SK-N-SH (cell line): ENCODE measurements around the gene CCDC192. TPM values are rescaled to one million over a fixed set of nuclear protein-coding genes. Genes with fewer than 3 reads are reported as not detected.

Source experiments
- CTCF ChIA-PET: fragments of 300-600, 350-600 bp; formaldehyde crosslinking; extraction: SDS; loops from one replicate; lab custom pipeline; 2021; lab: Yijun Ruan, JAX
- POLR2A ChIA-PET: fragments of 350-600 bp; sonication (Branson Sonifier 250); formaldehyde crosslinking; extraction: SDS; loops from one replicate; lab custom pipeline; 2020; ENCODE audit warnings: antibody characterized with exemption, inconsistent platforms; lab: Yijun Ruan, JAX
- DNase-seq: peaks from one replicate; pipeline ENCODE4 v3.0.0; 2012
- H2AFZ ChIP-seq: fragments of 200-600 bp; sonication (generic); 2 replicates; pipeline ENCODE4 v1.8.1; 2016; ENCODE audit warnings: antibody characterized with exemption, mild to moderate bottlenecking, low read depth
- H3F3A ChIP-seq: fragments of 200-600 bp; sonication (generic); replicated peaks from 2 replicates; pipeline ENCODE3; 2016; ENCODE audit warnings: antibody characterized with exemption, mild to moderate bottlenecking; ENCODE audit not compliant: insufficient read depth
- H3K27ac ChIP-seq, 2 experiments: fragments of 200-500 bp in 1 of 2; fragments of 200-600 bp in 1 of 2; sonication (Bioruptor generic) in 1 of 2; sonication (generic), shearing (Covaris generic) in 1 of 2; 2 replicates each; pipeline versions ENCODE4 v1.5.1 to v1.6.1; 2014 to 2016; ENCODE audit warnings: low read depth in 2 of 2, inconsistent platforms in 1 of 2, low read length in 1 of 2, mild to moderate bottlenecking in 1 of 2, mixed read lengths in 1 of 2
- H3K27me3 ChIP-seq: fragments of 200-600 bp; sonication (generic), shearing (Covaris generic); 2 replicates; pipeline ENCODE4 v1.6.1; 2016; ENCODE audit warnings: mixed run types; ENCODE audit not compliant: insufficient read depth
- H3K36me3 ChIP-seq, 2 experiments: fragments of 200-500 bp in 1 of 2; fragments of 200-600 bp in 1 of 2; sonication (Bioruptor generic) in 1 of 2; sonication (generic) in 1 of 2; replicated peaks in 1 of 2; 2 replicates each; pipeline versions ENCODE3 to v1.5.1; 2014 to 2016; ENCODE audit warnings: low read length in 1 of 2, mild to moderate bottlenecking in 1 of 2; ENCODE audit not compliant: insufficient read depth in 2 of 2, control insufficient read depth in 1 of 2
- H3K4me1 ChIP-seq, 2 experiments: fragments of 200-500 bp in 1 of 2; fragments of 200-600 bp in 1 of 2; sonication (Bioruptor generic) in 1 of 2; sonication (generic), shearing (Covaris generic) in 1 of 2; 2 replicates each; pipeline versions ENCODE4 v1.5.1 to v1.6.1; 2014 to 2016; ENCODE audit warnings: low read depth in 1 of 2, low read length in 1 of 2, mixed run types in 1 of 2; ENCODE audit not compliant: insufficient read depth in 2 of 2, control insufficient read depth in 1 of 2
- H3K4me2 ChIP-seq: fragments of 200-600 bp; sonication (generic), shearing (Covaris generic); 2 replicates; pipeline ENCODE4 v1.6.1; 2017; ENCODE audit warnings: mixed run types
- H3K4me3 ChIP-seq, 2 experiments: fragments of 200-500 bp in 1 of 2; fragments of 200-600 bp in 1 of 2; sonication (Bioruptor generic) in 1 of 2; sonication (generic), shearing (Covaris generic) in 1 of 2; 2 replicates each; pipeline versions ENCODE4 v1.5.1 to v1.8.1; 2014 to 2016; ENCODE audit warnings: low read depth in 2 of 2, inconsistent platforms in 1 of 2, low read length in 1 of 2, mild to moderate bottlenecking in 1 of 2, mixed read lengths in 1 of 2, moderate library complexity in 1 of 2
- H3K79me2 ChIP-seq: fragments of 200-600 bp; sonication (generic); 2 replicates; pipeline ENCODE4 v1.8.1; 2017; ENCODE audit warnings: mild to moderate bottlenecking; ENCODE audit not compliant: insufficient read depth
- H3K9ac ChIP-seq: fragments of 200-600 bp; sonication (generic); 2 replicates; pipeline ENCODE4 v1.6.1; 2017; ENCODE audit warnings: mixed run types
- H3K9me2 ChIP-seq: fragments of 200-600 bp; sonication (generic); 2 replicates; pipeline ENCODE4 v1.6.1; 2017; ENCODE audit warnings: mixed run types
- H3K9me3 ChIP-seq: fragments of 200-600 bp; sonication (generic); 2 replicates; pipeline ENCODE4 v1.6.1; 2017; ENCODE audit warnings: mixed run types, mild to moderate bottlenecking, moderate library complexity
- H4K20me1 ChIP-seq: fragments of 200-600 bp; sonication (generic); 2 replicates; pipeline ENCODE4 v1.6.1; 2017; ENCODE audit warnings: mild to moderate bottlenecking, mixed run types; ENCODE audit not compliant: insufficient read depth
- CTCF ChIP-seq: fragments of 200-600 bp; sonication (generic); IDR thresholded peaks from 2 replicates; pipeline ENCODE4 v1.6.1; 2017; ENCODE audit warnings: antibody characterized with exemption, mild to moderate bottlenecking, moderate library complexity
- EP300 ChIP-seq, 2 experiments: IDR thresholded peaks; 2 replicates each; pipeline versions ENCODE4 v1.4.0 to v1.6.1; 2012; ENCODE audit warnings: borderline replicate concordance in 1 of 2, low read depth in 1 of 2, low read length in 1 of 2
- EZH2phosphoT487 ChIP-seq: fragments of 200-600 bp; sonication (generic); IDR thresholded peaks from 2 replicates; pipeline ENCODE4 v1.6.1; 2017; ENCODE audit warnings: low read depth, mixed run types, mild to moderate bottlenecking, antibody characterized with exemption, moderate library complexity, borderline replicate concordance
- FOSL2 ChIP-seq: IDR thresholded peaks from 2 replicates; pipeline ENCODE4 v1.4.0; 2012; ENCODE audit warnings: low read depth, mild to moderate bottlenecking, moderate library complexity, borderline replicate concordance
- GABPA ChIP-seq: IDR thresholded peaks from 2 replicates; pipeline ENCODE4 v1.4.0; 2012; ENCODE audit warnings: low read depth, mild to moderate bottlenecking
- MEF2A ChIP-seq: IDR thresholded peaks from 2 replicates; pipeline ENCODE4 v1.4.0; 2012; ENCODE audit warnings: low read depth, borderline replicate concordance
- NFIC ChIP-seq: IDR thresholded peaks from 2 replicates; pipeline ENCODE4 v1.4.0; 2012; ENCODE audit warnings: borderline replicate concordance
- PBX3 ChIP-seq: IDR thresholded peaks from 2 replicates; pipeline ENCODE4; 2012
- REST ChIP-seq: IDR thresholded peaks from 2 replicates; pipeline ENCODE4 v1.6.1; 2012; ENCODE audit warnings: mild to moderate bottlenecking, low read depth, low read length, moderate library complexity
- RFX5 ChIP-seq: IDR thresholded peaks from 2 replicates; pipeline ENCODE4 v1.6.1; 2012; ENCODE audit warnings: mild to moderate bottlenecking, improper control_type of control experiment, low read length
- RXRA ChIP-seq: IDR thresholded peaks from 2 replicates; pipeline ENCODE4 v1.4.0; 2012; ENCODE audit warnings: low read depth, mild to moderate bottlenecking, borderline replicate concordance
- SIN3A ChIP-seq: IDR thresholded peaks from 2 replicates; pipeline ENCODE4 v1.6.1; 2012; ENCODE audit warnings: low read depth, mild to moderate bottlenecking, low read length, moderate library complexity, borderline replicate concordance
- SMC3 ChIP-seq: IDR thresholded peaks from 2 replicates; pipeline ENCODE4 v1.6.1; 2012; ENCODE audit warnings: low read depth, low read length, improper control_type of control experiment
- TCF12 ChIP-seq: IDR thresholded peaks from 2 replicates; pipeline ENCODE4 v1.4.0; 2012
- TEAD4 ChIP-seq: IDR thresholded peaks from 2 replicates; pipeline ENCODE4 v1.4.0; 2012; ENCODE audit warnings: mild to moderate bottlenecking, borderline replicate concordance; ENCODE audit not compliant: insufficient read depth
- USF2 ChIP-seq: fragments of 150-350 bp; IDR thresholded peaks from 2 replicates; pipeline ENCODE4 v1.6.1; 2017; ENCODE audit warnings: antibody characterized with exemption, low read length, low read depth, borderline replicate concordance
- YY1 ChIP-seq: IDR thresholded peaks from 2 replicates; pipeline ENCODE4 v1.4.0; 2012; ENCODE audit warnings: low read depth, mild to moderate bottlenecking
- ZBTB33 ChIP-seq: IDR thresholded peaks from 2 replicates; pipeline ENCODE4 v1.4.0; 2012; ENCODE audit warnings: low read depth, borderline replicate concordance
- WGBS: methylation state at CpG from one replicate; pipeline ENCODE4 v1.1.6; 2017; ENCODE audit warnings: low lambda C conversion rate; 5-methylcytosine and 5-hydroxymethylcytosine counted together
- polyA plus RNA-seq, 3 experiments: library from polyadenylated mRNA; depleted of rRNA; stranded (reverse); fragments of >200 nt; gene quantifications; 2 replicates each; pipeline ENCODE4 v1.2.3, GENCODE V29; 2012

The CCDC192 gene
- polyA plus RNA-seq, 1 of the 3 experiments (the other 2 are of a cell fraction): not detected

- Histone ChIP-seq H3K4me2 (no peak overlapping the region), H3F3A (no peaks in the 10 kb centered on the region), H3K4me3 (no peak overlapping the region), H3K79me2 (no peaks in the 10 kb centered on the region), H3K27me3 (no peaks in the 10 kb centered on the region), H3K36me3 (no peaks in the 10 kb centered on the region), H4K20me1 (no peaks in the 10 kb centered on the region), H3K9me3 (no peaks in the 10 kb centered on the region), H3K4me1 (no peaks in the 10 kb centered on the region), H2AFZ (no peak overlapping the region), H3K9me2 (no peaks in the 10 kb centered on the region), H3K9ac (no peak overlapping the region), H3K27ac (no peak overlapping the region)
- ChIA-PET CTCF (interaction anchor here (1.6 kb wide), 1 partner anchor 10 kb away, joined by 7 read pairs; no protein-coding TSS in a partner anchor), POLR2A (no interaction called here)
- WGBS: 88% methylated on average over 4 of the region's 5 CpGs
- DNase-seq: no peak
- TF ChIP-seq MEF2A (no peak), EP300 (IDR thresholded peaks at IDR 0.05; ENCODE audit: borderline replicate concordance in 1 of 2, low read depth in 1 of 2, low read length in 1 of 2) (no peak), EZH2phosphoT487 (no peak), YY1 (no peak), CTCF (no peak), FOSL2 (no peak), SIN3A (no peak), PBX3 (no peak), GABPA (no peak)
Measured at GRCh38 chr5:127919006-127919796, 216.0 kb downstream of the CCDC192 start.

GRCh38 chr5:127919818-127920217, 216.6 kb downstream of the CCDC192 start:
- Histone ChIP-seq H3F3A (no peaks in the 10 kb centered on the region), H3K9me2 (no peaks in the 10 kb centered on the region), H3K4me2 (no peak overlapping the region), H3K4me3 (no peak overlapping the region), H3K4me1 (no peaks in the 10 kb centered on the region), H3K79me2 (no peaks in the 10 kb centered on the region), H4K20me1 (no peaks in the 10 kb centered on the region), H3K36me3 (no peaks in the 10 kb centered on the region), H3K27me3 (no peaks in the 10 kb centered on the region), H2AFZ (no peak overlapping the region), H3K27ac (no peak overlapping the region), H3K9me3 (no peaks in the 10 kb centered on the region), H3K9ac (no peak overlapping the region)
- DNase-seq: no peak
- POLR2A ChIA-PET: no interaction called here
- CTCF ChIA-PET: no interaction called here
- TF ChIP-seq RXRA (no peak), SMC3 (no peak), RFX5 (no peak), ZBTB33 (no peak), USF2 (no peak), REST (no peak), NFIC (no peak), TCF12 (no peak), TEAD4 (no peak), YY1 (no peak)
